ENCODE measurements around the gene CFAP206. TPM values are rescaled to one million over a fixed set of nuclear protein-coding genes. Genes with fewer than 3 reads are reported as not detected.

The CFAP206 gene
- total RNA-seq, 1 experiment from 2014 or later: 0.14 TPM

- intact Hi-C loops (cut with micrococcal nuclease; ENCODE audit: unreplicated experiment): loop anchor here (1.0 to 10.0 kb wide), 3 partner anchors 114 to 325 kb away; partner anchors contain the start of gene ORC3
- CTCF ChIA-PET: no interaction called here
- Mint-ChIP-seq H3K4me3 (ENCODE audit: low read depth, unreplicated experiment) (no peak overlapping the region), H3K36me3 (ENCODE audit: insufficient read depth, unreplicated experiment) (no peaks in the 10 kb centered on the region), H3K27me3 (ENCODE audit: unreplicated experiment) (no peaks in the 10 kb centered on the region), H3K9me3 (ENCODE audit: low read depth, unreplicated experiment) (no peaks in the 10 kb centered on the region), H3K4me1 (ENCODE audit: low read depth, unreplicated experiment) (no peaks in the 10 kb centered on the region), H3K27ac (ENCODE audit: unreplicated experiment) (no peak overlapping the region)
- peak; percentile 22 for DNase-seq
- TF ChIP-seq CTCF (IDR thresholded peaks at IDR 0.05; ENCODE audit: unreplicated experiment): no peak
- no TSS peak for BruUV-seq (replicated peaks)
Observed at GRCh38 chr6:87391334-87391733, 16.4 kb upstream of the CFAP206 start.

GRCh38 chr6:87393026-87393622 lies 14.6 kb upstream of the CFAP206 start:
- no TSS peak for BruUV-seq (replicated peaks)
- Mint-ChIP-seq H3K4me1 (ENCODE audit: low read depth, unreplicated experiment) (no peaks in the 10 kb centered on the region), H3K4me3 (ENCODE audit: low read depth, unreplicated experiment) (no peak overlapping the region), H3K27me3 (ENCODE audit: unreplicated experiment) (no peaks in the 10 kb centered on the region), H3K9me3 (ENCODE audit: low read depth, unreplicated experiment) (no peaks in the 10 kb centered on the region), H3K27ac (ENCODE audit: unreplicated experiment) (no peak overlapping the region), H3K36me3 (ENCODE audit: insufficient read depth, unreplicated experiment) (no peaks in the 10 kb centered on the region)
- intact Hi-C loops (cut with micrococcal nuclease; ENCODE audit: unreplicated experiment): loop anchor here (1.0 to 10.0 kb wide), 3 partner anchors 80 to 254 kb away; partner anchors contain the start of genes ORC3 and SLC35A1
- peak; percentile 38 for DNase-seq
- CTCF ChIA-PET: interaction anchor here (0.6 to 1.0 kb wide), 4 partner anchors 9 to 551 kb away, joined by 3 read pairs; partner anchors contain the start of gene CFAP206
- TF ChIP-seq CTCF (IDR thresholded peaks at IDR 0.05; ENCODE audit: unreplicated experiment): peak; percentile 55

GRCh38 chr6:87395431-87395830 lies 12.3 kb upstream of the CFAP206 start:
- CTCF ChIA-PET: no interaction called here
- H3K4me3 Mint-ChIP-seq (ENCODE audit: low read depth, unreplicated experiment): no peak overlapping the region

DNA sequence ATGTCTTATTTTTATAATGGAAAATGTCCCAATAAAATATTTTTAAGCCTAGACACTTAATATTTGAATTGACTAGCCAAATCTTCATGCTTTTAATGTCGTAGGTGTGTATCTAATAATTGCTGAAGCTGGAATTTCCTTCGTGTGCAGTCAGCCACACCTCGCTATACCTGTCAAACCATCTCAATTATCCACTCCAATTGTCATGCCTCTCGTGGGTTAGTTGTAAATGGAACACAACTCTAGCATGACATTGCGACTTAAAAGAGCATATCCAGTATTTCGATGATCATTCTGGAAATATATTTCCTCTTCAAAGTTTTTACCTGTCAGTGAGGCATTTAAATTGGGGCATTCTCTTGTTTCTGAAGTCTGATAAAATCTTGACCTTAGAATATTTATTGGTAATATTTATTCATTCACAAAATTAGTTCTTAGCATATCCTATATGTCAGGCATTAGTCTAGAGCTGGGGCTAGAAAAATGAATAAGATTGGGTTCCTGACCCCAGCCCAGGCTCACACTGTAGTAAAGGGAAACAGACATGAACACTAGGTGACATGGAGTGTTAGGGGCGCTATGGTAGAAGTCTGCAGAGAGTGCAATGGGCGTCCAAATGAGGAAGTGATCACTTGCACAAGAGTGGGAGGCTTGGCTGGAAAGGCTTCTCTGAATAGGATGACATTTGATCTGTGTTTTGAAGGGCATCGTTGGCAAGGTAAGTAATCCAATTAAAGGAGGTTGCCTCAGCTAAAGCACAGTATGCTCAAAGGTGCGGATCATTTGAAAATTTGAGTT lies 11.0 kb upstream of the CFAP206 start:
- no peaks in the 10 kb centered on the region for H3K27me3 Mint-ChIP-seq (ENCODE audit: unreplicated experiment)
- CTCF ChIA-PET: no interaction called here

More at GRCh38 chr6:87395431-87395830, 12.3 kb upstream of the CFAP206 start:
- Mint-ChIP-seq H3K36me3 (ENCODE audit: insufficient read depth, unreplicated experiment) (no peaks in the 10 kb centered on the region), H3K27ac (ENCODE audit: unreplicated experiment) (no peak overlapping the region), H3K27me3 (ENCODE audit: unreplicated experiment) (no peaks in the 10 kb centered on the region), H3K4me1 (ENCODE audit: low read depth, unreplicated experiment) (no peaks in the 10 kb centered on the region), H3K9me3 (ENCODE audit: low read depth, unreplicated experiment) (no peaks in the 10 kb centered on the region)
- intact Hi-C loops (cut with micrococcal nuclease; ENCODE audit: unreplicated experiment): loop anchor here (10.0 kb wide), 1 partner anchor 199 kb away; the partner anchor contains the start of gene ORC3
- DNase-seq: no peak
- no peak for TF ChIP-seq CTCF (IDR thresholded peaks at IDR 0.05; ENCODE audit: unreplicated experiment)
- no TSS peak for BruUV-seq (replicated peaks)

More for the DNA sequence above, 11.0 kb upstream of the CFAP206 start:
- H3K27ac Mint-ChIP-seq (ENCODE audit: unreplicated experiment): no peak overlapping the region
- intact Hi-C loops (cut with micrococcal nuclease; ENCODE audit: unreplicated experiment): loop anchor here (10.0 kb wide), 1 partner anchor 198 kb away; the partner anchor contains the start of gene ORC3
- H3K9me3 Mint-ChIP-seq (ENCODE audit: low read depth, unreplicated experiment): no peaks in the 10 kb centered on the region
- no peaks in the 10 kb centered on the region for H3K36me3 Mint-ChIP-seq (ENCODE audit: insufficient read depth, unreplicated experiment)
- no peak for DNase-seq
- no peaks in the 10 kb centered on the region for H3K4me1 Mint-ChIP-seq (ENCODE audit: low read depth, unreplicated experiment)
- no peak overlapping the region for H3K4me3 Mint-ChIP-seq (ENCODE audit: low read depth, unreplicated experiment)
- no peak for TF ChIP-seq CTCF (IDR thresholded peaks at IDR 0.05; ENCODE audit: unreplicated experiment)
- no TSS peak for BruUV-seq (replicated peaks)

Data from Calu3 (cell line).